GM21515 (cell line): ENCODE data around the gene ACSS1.

Experiments used
- ATAC-seq: cut with Tn5 transposase; IDR thresholded peaks from one replicate; pipeline ENCODE4 v1.9.1; 2021; ENCODE audit not compliant: unreplicated experiment

Gene ACSS1

DNA sequence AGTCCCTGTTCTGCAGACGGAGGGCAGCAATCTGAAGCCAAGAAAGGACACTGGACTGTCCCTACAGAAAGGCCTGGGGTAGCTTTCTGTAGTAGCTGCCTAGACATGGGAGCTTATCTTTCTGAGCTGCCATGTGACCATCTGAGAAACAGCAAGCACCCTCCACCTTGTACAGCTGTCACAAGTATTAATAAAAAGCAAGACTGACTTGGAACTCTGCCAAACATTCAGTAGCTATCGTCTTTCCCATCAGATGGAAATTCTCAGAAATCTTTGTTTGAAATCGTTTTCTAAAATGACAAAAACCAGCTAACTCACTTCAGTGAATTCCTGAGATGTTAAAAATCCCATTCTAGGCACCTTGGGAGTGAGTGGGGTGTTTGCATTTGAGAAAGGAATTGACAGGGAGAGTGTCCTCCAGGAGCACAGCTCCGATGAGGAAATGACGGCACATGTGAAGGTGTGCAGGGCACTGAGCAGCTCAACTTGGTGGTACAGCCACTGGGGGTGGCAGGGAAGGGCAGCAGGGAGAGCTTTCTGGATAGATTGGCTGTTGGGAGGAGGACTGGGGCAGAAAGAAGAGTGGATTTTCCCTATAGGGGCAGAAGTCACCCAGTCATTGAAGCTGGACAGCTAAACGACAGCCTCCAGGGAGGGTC is 24.5 kb downstream of the ACSS1 start:
- no peak for ATAC-seq

DNA sequence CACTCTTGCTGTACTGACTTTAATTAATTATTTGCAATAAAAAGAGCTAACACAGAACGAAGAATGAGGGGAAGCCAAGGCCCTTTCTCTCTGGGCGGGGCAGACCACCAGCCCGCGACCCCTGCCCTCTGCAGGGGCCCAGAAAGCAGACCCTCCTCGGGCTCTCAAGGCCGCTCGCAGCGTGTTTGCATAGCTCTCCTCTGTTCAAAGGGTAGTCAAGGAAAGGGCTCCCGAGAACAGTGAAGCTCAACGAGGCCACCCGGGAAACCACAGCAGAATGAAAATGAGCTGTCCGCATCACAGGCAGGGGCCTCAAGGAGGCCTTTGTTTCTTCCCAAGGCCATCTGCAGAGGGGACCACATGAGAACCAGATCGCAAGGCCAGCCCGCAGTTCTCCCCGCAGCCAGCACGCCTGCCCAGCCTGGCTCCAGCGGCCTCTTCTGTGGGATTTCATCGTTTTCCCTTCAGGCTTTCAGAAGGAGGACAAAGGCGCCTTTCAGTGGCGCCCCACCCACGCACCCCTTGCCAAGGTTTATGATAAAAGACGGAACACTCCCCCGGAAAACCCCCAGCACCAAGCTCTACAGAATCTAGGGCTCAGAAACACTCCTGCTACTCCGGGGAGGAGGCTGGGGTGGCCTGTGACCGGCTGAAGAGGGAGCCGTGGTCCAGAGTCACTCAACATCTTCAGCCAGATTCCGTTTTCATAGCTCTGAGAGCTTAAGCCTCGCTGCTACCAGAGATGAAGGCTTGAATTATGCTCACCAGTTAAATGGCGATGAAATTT is 25.3 kb downstream of the ACSS1 start:
- ATAC-seq, result no peak

DNA sequence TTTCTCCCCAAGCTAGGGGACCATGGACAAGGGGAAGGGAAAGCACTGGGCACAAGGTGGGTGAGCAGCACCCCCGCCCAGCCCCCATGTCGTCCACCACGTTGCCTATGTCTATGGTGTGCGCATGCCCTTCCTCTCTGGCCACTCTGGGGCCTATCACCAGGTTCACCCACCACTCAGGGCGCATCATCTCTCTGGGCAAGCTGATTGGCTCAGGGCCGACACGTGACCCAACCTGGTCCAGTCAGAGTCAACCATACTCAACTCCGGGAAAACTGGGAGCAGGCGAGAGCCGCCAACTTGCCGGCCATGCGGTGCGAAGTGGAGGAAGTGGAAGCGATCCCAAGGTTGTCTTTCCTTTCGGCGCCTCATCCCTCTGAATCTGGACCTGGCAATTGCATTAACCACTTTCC is 25.9 kb downstream of the ACSS1 start:
- ATAC-seq, result no peak

DNA sequence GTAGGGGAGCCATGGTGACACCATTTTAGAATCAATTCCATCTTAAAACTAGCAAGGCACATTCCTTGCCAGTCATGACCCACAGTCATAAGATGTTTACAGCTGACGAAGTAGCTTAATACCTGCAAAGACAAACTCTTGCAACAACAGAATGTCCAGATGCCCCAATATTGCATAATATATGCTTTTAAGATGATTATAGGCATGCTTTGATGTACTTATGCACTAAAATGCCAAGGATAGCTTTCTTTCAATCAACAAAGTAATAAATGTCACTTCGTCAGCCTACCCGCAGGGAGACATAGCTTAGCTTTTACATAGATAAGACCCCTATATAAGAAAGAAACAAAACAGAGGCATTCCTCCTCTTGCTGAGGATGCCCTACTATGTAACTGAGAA is 26.7 kb downstream of the ACSS1 start:
- no peak for ATAC-seq

- ATAC-seq, result no peak
These were observed 27.2 kb downstream of the ACSS1 start for GRCh38 chr20:25030649-25031207.

DNA sequence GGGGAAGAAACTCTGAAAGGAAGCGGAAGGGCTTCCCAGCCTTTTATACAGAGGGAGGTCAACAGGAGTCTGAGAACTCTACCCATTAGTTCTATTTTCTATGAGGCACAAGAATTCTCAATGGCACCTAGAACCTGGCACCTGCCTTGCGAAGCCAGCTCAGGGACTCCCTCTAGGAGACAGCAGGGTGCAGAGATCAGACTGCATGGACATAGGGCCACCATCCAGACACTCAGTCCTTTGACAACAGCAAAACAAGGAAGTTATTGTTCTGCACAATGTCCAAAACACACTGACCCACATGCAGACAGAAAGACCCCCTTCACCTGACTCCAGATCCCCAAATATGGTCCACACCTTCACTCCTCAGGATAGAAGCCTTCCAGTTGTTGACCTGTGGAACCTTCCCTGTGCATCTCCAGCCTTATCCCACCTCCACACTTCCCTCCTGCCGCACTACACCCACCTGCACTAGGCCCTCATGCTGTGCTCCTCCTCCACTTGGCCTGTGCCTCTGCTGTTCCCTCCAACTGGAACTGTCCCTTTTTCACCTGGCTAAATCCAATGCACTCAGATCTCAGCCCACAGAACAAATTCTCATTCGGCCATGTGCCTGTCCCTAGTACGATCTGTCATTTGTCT is 27.8 kb downstream of the ACSS1 start:
- ATAC-seq, result no peak

DNA sequence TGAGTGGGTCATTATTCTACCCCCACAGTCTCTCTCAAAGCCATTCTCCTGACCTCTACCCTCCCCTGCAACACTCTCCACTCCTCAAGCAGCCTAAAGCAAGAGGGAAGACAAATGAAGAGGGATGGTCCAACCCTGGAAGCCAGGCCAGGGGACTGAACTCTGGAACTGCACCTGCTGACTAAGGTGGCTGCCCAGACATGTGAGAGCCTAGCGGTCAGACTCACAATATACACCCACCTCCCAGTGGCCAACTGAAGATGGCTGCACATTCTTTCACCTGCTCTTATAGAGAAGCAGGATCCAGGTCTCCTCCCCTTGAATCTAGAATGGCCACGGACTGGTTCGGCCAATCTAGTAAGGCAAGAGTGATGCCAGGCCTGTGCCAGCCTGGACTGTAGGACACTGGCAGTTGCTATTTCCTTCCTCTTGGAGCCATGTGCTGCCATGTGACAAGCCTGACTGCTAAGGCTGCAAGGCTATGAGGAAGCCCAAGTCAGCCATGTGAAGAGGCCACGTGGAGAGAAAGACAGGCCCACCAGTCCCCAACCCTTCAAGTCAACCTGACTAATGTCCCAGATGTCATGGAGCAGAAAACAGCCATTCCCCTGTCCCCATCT is 31.8 kb downstream of the ACSS1 start:
- no peak for ATAC-seq

- no peak for ATAC-seq
These were observed 32.7 kb downstream of the ACSS1 start for GRCh38 chr20:25025091-25025861.

DNA sequence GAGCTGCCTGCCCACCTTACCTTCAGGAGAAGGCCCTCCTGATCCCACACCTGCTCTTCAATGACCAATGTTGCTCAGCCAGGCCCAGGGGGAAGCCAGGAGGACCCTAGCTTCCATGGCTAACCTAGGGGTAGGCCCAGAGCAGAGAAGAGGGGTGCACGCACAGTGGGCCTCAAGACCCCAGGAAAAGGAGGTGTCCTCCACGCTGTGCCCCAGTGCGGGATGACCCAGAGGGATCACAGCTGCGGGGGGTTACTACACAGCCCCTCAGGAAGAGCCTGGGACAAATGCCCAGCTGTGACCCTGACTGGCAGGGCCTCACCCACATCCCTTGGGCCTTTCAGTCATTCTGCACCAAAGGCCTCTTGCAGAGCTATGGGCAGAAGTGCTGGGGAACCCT is 33.8 kb downstream of the ACSS1 start:
- ATAC-seq, result no peak

GRCh38 chr20:25023356-25023755 is 34.6 kb downstream of the ACSS1 start:
- no peak for ATAC-seq

- ATAC-seq, result no peak
These were observed 35.3 kb downstream of the ACSS1 start for GRCh38 chr20:25022680-25023079.

DNA sequence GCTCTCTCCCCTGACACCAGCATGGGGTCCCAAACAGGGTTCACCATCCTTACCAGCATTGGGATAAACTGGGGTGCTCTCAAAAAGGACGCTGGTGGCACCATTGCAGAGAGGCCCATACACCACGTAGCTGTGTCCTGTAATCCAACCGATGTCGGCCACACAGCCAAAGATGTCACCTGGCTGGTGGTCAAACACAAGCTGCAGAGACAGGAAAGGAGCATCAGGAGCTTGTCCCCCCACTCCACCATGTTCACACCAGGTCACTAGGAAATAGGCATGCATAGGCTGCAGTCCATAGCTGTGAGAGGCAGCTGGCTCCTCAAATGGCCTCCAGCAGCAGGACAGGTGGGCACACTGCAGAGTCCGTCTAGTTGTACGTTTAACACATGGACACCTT is 36.6 kb downstream of the ACSS1 start:
- ATAC-seq, result no peak

DNA sequence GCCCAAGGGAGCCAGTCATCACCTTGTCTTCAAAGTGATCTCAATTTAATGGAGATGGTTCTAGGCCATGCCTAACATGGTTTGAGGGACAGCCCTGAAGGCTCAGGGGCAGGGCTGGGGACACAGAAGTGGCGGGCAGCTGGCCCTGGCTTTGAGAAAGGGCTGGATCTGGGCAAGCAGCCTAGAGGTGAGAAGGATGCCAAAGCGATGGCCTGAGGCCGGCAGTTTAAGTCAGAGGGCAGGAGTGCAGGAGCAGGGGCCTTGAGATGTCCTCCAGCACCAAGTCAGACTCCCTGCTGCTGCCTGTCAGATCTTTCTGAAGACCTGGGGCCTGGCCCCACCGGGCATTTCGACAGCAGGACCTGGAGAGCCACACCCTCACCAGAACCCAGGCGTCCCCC is 37.0 kb downstream of the ACSS1 start:
- no peak for ATAC-seq

DNA sequence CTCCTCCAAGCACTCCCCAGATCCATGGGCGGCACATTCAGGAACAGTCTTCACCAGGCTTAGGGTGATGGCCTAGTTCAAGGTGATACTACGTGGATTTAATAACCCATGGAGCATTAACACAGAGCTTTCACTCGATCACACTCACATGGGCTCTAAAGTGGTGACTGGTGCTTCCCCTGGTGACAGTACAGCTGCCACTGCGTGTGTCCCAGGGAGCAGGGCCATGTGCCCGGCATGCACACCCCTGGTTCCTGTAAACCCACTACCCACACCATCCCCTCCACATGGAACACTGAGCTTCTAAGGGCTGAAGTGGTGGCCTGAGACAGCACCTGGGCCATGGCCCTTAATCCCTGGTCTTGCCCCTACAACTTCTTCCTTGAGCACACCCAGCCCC is 37.6 kb downstream of the ACSS1 start:
- ATAC-seq, result no peak

GRCh38 chr20:25019381-25020155 is 38.4 kb downstream of the ACSS1 start:
- ATAC-seq, result no peak

DNA sequence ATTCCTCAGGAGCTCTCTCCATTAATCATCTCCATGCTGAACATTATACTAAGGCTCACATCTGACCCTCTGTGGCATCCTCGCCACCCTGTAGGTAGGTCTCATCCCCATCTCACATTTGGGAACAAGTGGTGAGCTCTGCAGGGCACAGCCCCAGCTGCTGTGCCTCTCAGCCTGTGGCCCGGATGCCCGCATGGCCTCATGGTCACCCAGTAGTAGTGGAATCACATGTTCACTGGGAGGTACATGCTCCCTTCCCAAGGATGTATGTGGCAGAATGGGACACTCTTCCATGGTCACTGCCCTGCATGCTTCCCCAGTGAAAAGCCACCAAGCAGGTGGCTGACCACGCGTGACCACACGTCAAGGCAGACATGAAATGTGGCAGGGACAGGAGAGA is 39.1 kb downstream of the ACSS1 start:
- no peak for ATAC-seq

DNA sequence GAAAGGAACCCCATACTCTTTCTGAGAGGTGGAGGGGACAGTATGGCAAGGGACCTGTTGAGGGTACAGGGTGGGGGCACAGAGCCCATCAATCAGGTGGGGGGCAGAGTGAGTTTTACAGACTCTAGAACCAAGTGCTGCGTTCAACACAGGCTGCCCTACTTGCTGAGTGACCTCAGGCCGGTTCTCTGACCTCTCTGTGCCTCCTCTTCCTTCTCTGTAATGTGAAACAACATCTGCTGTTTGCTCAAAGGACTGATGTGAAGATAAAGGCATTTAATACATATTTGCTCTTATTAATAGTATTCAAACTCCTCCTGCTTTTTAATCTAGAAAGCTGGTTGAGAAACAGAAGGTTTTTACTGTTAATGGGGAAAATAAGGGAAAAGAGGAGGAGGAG is 39.5 kb downstream of the ACSS1 start:
- ATAC-seq, result no peak

DNA sequence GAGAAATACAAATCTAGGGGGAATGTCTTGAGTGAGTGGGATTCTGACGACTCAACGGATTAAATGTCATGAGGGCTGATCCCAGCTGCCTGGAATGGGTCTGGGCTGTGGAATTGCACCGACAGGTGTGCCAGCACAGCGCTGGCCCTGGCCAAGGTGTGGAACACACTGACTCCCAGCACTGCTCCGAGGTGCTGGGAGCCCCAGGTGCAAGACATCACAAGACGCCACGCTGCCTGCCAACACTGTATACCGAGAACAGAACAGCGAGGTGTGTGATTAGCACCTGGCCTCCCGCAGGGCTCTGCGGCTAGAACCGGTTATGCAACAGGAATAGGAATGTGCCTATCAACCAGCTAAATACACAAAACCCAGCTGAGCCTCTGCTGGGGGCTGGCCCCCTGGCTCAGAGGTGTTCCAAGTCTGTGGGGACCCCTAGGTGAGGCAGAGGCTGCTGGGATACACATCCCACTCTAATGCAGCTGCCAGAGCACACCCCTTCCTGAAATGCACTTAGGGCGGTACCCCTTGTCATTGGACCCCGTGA is 40.6 kb downstream of the ACSS1 start:
- ATAC-seq, result no peak

- ATAC-seq, result no peak
These were observed 41.5 kb downstream of the ACSS1 start for GRCh38 chr20:25016471-25016870.

GRCh38 chr20:25015986-25016385 is 42.0 kb downstream of the ACSS1 start:
- no peak for ATAC-seq
